ENCODE results near the gene MXD1.

The MXD1 gene

DNA sequence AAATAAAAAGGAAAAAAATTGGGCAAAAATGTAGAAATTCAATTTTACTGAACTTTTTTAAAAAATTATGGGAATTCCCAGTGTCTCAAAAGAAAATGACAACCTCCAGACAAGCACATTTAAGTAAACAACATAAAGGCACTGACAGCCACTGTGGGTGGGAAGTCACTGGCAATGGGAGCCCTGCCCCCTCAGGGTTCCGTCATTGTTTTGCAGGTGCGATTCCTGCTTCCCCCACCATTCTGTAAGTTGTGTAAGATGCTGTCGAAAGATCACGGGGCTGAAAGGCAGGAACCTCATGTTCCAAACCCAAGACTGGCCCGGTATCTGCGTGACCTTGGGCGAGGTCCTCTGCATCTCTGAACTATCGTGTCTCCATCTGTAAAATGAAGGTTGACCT, 62.3 kb downstream of the MXD1 start:
- TF ChIP-seq, protein P1, sequence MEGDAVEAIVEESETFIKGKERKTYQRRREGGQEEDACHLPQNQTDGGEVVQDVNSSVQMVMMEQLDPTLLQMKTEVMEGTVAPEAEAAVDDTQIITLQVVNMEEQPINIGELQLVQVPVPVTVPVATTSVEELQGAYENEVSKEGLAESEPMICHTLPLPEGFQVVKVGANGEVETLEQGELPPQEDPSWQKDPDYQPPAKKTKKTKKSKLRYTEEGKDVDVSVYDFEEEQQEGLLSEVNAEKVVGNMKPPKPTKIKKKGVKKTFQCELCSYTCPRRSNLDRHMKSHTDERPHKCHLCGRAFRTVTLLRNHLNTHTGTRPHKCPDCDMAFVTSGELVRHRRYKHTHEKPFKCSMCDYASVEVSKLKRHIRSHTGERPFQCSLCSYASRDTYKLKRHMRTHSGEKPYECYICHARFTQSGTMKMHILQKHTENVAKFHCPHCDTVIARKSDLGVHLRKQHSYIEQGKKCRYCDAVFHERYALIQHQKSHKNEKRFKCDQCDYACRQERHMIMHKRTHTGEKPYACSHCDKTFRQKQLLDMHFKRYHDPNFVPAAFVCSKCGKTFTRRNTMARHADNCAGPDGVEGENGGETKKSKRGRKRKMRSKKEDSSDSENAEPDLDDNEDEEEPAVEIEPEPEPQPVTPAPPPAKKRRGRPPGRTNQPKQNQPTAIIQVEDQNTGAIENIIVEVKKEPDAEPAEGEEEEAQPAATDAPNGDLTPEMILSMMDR (IDR thresholded peaks at IDR 0.05; ENCODE audit: low read depth, low read length, missing control alignments): no peak
- H3K4me3 ChIP-seq (ENCODE audit: low read depth, low read length): no peak overlapping the region
- DNase-seq (ENCODE audit: low read depth): no peak

GRCh38 chr2:69977906-69978482, 63.1 kb downstream of the MXD1 start:
- TF ChIP-seq, protein P1 (IDR thresholded peaks at IDR 0.05; ENCODE audit: low read depth, low read length, missing control alignments): no peak
- DNase-seq (ENCODE audit: low read depth): no peak
- no peak overlapping the region for H3K4me3 ChIP-seq (ENCODE audit: low read depth, low read length)

DNA sequence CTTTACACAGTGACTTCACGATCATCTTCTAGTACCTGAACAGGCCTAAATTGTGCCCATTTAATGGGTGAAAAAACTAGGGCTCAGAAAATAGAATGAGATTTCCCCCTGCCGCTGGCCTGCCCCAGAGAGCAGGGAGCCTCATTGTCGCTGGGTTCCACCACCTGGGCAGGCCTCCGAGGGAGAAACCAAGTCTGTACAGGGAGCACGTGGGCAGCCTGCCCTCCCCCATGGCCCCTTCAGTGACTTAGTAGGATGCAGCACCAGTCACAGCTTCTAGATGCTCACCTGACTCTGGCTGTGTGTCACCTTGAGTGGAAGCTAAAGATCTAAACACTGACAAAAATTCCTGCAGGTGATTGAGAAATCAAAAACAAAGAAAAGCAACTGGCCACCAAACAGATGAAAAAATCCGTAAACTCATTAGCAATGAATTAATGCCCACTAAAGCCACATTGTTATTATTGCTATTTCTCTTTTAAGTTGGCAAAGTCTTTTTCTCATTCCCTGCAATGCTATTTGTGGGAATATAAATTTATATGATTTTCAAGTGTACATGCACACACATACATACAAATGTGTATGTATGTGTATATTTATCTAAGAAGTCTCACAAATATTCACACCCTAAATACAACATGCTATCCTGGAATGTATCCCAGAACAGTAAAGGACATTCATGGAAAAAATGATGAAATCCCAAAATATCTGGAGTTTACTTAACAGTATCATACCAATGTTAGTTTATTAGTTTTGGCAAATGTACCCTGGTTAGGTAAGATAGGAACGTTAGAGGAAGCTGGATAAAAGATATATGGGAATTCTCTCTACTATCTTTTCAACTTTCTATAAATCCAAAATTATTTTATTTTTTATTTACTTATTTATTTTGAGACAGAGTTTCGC, 65.2 kb downstream of the MXD1 start:
- H3K4me3 ChIP-seq (ENCODE audit: low read depth, low read length): no peak overlapping the region
- TF ChIP-seq, protein P1 (IDR thresholded peaks at IDR 0.05; ENCODE audit: low read depth, low read length, missing control alignments): no peak
- DNase-seq (ENCODE audit: low read depth): no peak

DNA sequence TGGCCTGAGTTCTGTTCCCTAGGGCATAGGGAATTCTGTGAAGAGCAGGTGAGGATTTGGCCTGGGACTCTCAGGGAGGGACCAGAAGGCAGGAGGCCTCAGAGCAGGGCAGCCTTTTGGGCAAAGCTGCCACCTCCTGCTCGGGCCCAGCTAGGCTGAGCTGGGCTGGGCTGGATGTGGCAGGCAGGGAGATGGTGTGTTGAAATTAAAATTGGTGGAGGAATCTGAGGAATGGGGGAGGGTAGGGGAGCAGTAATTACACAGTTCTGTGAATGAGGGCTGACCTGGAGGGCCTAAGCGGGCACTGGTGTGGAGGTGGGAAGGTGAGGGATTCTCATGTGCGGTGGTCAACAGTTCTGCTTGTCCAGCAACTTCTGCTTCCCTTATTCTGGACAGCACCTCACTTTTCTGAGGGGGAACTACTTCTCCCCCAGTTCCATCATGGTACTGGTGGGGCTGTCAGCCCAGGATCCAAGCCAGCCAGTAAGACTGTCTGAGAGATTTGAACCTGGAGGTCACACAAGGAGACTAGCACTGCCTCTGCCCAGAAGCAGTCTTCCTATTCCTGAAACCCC, 68.6 kb downstream of the MXD1 start:
- TF ChIP-seq, protein P1 (IDR thresholded peaks at IDR 0.05; ENCODE audit: low read depth, low read length, missing control alignments): no peak
- no peak overlapping the region for H3K4me3 ChIP-seq (ENCODE audit: low read depth, low read length)
- DNase-seq (ENCODE audit: low read depth): no peak

- DNase-seq (ENCODE audit: low read depth): no peak
- no peak overlapping the region for H3K4me3 ChIP-seq (ENCODE audit: low read depth, low read length)
- TF ChIP-seq, protein P1 (IDR thresholded peaks at IDR 0.05; ENCODE audit: low read depth, low read length, missing control alignments): no peak
Observed at GRCh38 chr2:69985216-69985615, 70.3 kb downstream of the MXD1 start.

DNA sequence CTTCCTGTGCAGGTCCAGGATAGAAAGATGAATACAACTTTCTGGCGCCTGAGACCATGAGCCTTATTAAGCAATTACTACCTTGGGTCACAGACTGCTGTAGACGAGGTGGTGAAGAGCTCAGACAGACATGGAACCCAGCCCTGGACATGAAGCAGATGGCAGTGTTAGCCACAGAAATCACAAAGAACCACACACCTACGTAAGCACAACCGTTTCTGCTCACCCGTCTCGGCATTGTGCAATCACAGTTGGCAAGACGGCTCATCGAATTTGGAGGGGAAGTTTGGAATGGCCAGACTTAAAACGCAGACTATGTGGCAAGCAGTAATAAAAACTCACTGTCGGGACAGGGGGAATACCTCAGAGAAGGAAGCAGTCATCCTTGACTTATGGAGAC, 70.8 kb downstream of the MXD1 start:
- DNase-seq (ENCODE audit: low read depth): no peak
- TF ChIP-seq, protein P1 (IDR thresholded peaks at IDR 0.05; ENCODE audit: low read depth, low read length, missing control alignments): no peak
- no peak overlapping the region for H3K4me3 ChIP-seq (ENCODE audit: low read depth, low read length)
